ENCODE data around the gene NAA10. TPM values are rescaled to one million over a fixed set of nuclear protein-coding genes. Genes with fewer than 3 reads are reported as not detected.
A peak's percentile ranks its signal among the peaks of the same experiment; 100 is the strongest.

Gene NAA10
- polyA plus RNA-seq, 2 of the 4 experiments (the other 2 are of a cell fraction): 63.5 to 230 TPM

DNA sequence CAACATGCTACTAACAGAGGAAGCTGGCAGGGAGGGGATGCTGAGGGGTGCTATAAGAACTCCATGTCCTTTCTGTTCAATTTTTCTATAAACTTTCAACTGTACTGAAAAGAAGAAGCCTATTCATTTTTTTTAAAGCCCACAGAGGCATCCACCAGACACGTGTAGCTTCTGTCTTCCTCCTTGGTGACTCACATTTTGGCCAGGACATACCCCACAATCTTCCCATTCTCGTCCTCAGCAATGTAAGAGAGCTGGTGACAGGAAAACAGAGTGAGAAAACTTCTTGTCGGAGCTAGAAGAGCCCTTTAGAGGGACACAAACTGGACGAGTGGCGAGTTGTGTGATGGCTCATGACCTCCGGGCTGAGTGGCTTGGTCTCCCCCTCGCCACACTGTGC, 1.1 kb downstream of the NAA10 start:
- H3K9me3 ChIP-seq: no peaks in the 10 kb centered on the region
- H3K4me1 ChIP-seq: peaks cover 17% of the 10 kb centered on the region
- TF ChIP-seq RAD21 (conservative IDR thresholded peaks at IDR 0.05 in 1 of 2, IDR thresholded peaks at IDR 0.05 in 1 of 2) (no peak), FOSB (CRISPR knock-in tag; IDR thresholded peaks at IDR 0.05) (no peak)
- no peak for DNase-seq (ENCODE audit: low read depth in 1 of 2, low spot score in 1 of 2)
- WGBS (ENCODE audit: missing lambda C conversion rate): 13% methylated on average over 7 of the region's 7 CpGs
- no peak for ATAC-seq
- H3K4me3 ChIP-seq: peak overlapping the region; percentile 91
- CTCF ChIA-PET: interaction anchor here (0.6 to 25.1 kb wide), 3 partner anchors 11 to 174 kb away, joined by 4 to 363 read pairs (median 26); partner anchors contain the start of gene RENBP
- POLR2A ChIA-PET: no interaction called here
- H3K27ac ChIP-seq: peak overlapping the region; percentile 86 to 92
- peak overlapping the region; percentile 90 for H3K4me2 ChIP-seq
- FAIRE-seq: no peak

DNA sequence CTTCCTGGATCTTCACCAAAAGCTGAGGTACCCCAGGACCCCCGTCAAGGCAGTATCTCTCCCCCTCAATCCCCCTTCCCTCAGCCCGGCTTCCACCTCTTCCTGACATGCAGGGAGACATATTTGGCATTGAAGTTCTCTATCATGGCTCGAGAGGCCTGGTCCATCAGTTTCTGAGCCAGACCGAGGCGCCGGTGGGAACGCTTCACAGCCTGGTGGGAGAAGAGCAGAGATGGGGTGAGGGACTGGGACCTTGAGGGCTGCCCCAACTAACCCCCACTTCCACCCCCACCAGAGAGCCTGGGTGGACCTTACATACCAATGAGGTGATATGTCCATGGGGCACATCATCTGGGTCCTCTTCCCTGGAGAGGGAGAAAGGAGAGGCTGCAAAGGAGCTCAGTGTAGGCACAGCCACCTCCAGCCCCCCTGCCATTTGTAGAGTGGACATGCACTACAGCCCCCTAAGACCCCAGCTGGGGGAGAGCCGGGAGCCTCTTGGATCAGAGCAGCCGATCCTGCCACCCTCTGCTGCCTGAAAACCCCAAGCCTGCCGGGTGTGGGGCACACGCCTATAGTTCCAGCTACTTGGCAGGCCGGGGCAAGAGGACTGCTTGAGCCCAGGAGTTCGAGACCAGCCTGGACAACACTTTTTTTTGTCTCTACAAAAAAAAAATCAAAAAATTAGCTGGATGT, 2.5 kb downstream of the NAA10 start:
- ATAC-seq: no peak
- DNase-seq (ENCODE audit: low read depth in 1 of 2, low spot score in 1 of 2): no peak
- no peak for FAIRE-seq
- H3K27ac ChIP-seq: no peak overlapping the region
- TF ChIP-seq RNF2 (IDR thresholded peaks at IDR 0.05; ENCODE audit: borderline replicate concordance, low read depth) (no peak), MYC (IDR thresholded peaks at IDR 0.05; ENCODE audit: borderline replicate concordance, low read length) (no peak), KDM1A (IDR thresholded peaks at IDR 0.05; ENCODE audit: low read depth) (no peak), RARB (CRISPR knock-in tag; IDR thresholded peaks at IDR 0.05) (no peak), ZNF302 (CRISPR knock-in tag; IDR thresholded peaks at IDR 0.05) (no peak), RCOR1 (IDR thresholded peaks at IDR 0.05; ENCODE audit: low read depth, low read length) (no peak), MAFK (IDR thresholded peaks at IDR 0.05; ENCODE audit: partially characterized antibody) (no peak), POLR2AphosphoS2 (conservative IDR thresholded peaks at IDR 0.05; ENCODE audit: low read length) (no peak), RAD21 (conservative IDR thresholded peaks at IDR 0.05 in 1 of 2, IDR thresholded peaks at IDR 0.05 in 1 of 2) (no peak)
- TF ChIP-seq, protein P1, sequence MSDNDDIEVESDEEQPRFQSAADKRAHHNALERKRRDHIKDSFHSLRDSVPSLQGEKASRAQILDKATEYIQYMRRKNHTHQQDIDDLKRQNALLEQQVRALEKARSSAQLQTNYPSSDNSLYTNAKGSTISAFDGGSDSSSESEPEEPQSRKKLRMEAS (IDR thresholded peaks at IDR 0.05): no peak
- TF ChIP-seq, protein P2, sequence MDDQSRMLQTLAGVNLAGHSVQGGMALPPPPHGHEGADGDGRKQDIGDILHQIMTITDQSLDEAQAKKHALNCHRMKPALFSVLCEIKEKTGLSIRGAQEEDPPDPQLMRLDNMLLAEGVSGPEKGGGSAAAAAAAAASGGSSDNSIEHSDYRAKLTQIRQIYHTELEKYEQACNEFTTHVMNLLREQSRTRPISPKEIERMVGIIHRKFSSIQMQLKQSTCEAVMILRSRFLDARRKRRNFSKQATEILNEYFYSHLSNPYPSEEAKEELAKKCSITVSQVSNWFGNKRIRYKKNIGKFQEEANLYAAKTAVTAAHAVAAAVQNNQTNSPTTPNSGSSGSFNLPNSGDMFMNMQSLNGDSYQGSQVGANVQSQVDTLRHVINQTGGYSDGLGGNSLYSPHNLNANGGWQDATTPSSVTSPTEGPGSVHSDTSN (IDR thresholded peaks at IDR 0.05): no peak
- WGBS (ENCODE audit: missing lambda C conversion rate): 100% methylated on average over 3 of the region's 13 CpGs
- peaks cover 17% of the 10 kb centered on the region for H3K4me1 ChIP-seq
- CTCF ChIA-PET: interaction anchor here (4.5 to 25.1 kb wide), 2 partner anchors 10 to 13 kb away, joined by 26 to 363 read pairs; partner anchors contain the start of gene RENBP
- no peak overlapping the region for H3K4me2 ChIP-seq
- POLR2A ChIA-PET: interaction anchor here (0.6 kb wide), 1 partner anchor 10 kb away, joined by 3 read pairs; no protein-coding TSS in a partner anchor
- H3K4me3 ChIP-seq: no peak overlapping the region
- no peaks in the 10 kb centered on the region for H3K9me3 ChIP-seq

DNA sequence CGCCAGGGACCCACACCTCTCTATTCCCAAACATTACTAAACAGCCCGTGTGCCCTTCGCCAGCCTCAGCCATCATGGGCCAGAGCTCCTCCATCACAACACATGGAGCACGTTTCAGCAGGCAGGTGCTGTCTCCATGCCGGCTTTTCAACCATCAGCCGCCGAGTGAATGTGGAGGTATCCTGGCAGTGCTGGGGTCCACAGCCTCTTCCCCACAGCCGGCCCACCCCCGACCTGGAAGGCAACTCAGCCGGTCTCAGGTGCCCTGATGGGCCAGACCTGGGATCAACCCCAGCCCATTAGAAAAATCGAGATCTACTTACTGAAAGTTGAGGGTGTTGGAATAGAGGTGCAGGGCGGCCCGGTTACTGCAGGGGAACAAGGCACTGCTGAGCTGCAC, 3.1 kb downstream of the NAA10 start:
- Histone ChIP-seq H3K4me3 (no peak overlapping the region), H3K27ac (no peak overlapping the region), H3K4me1 (peaks cover 22% of the 10 kb centered on the region), H3K9me3 (no peaks in the 10 kb centered on the region), H3K4me2 (no peak overlapping the region)
- no peak for FAIRE-seq
- POLR2A ChIA-PET: no interaction called here
- DNase-seq (ENCODE audit: low read depth in 1 of 2, low spot score in 1 of 2): no peak
- WGBS (ENCODE audit: missing lambda C conversion rate): 92% methylated on average over 10 of the region's 13 CpGs
- TF ChIP-seq RNF2 (IDR thresholded peaks at IDR 0.05; ENCODE audit: borderline replicate concordance, low read depth) (no peak), HOXB13 (CRISPR knock-in tag; IDR thresholded peaks at IDR 0.05; ENCODE audit: low read depth) (no peak), RCOR1 (IDR thresholded peaks at IDR 0.05; ENCODE audit: low read depth, low read length) (no peak), POLR2AphosphoS2 (conservative IDR thresholded peaks at IDR 0.05; ENCODE audit: low read length) (no peak), ESRRA (IDR thresholded peaks at IDR 0.05; ENCODE audit: borderline replicate concordance, low read length) (no peak), ZSCAN20 (CRISPR knock-in tag; IDR thresholded peaks at IDR 0.05) (no peak), GATA3 (IDR thresholded peaks at IDR 0.05; ENCODE audit: borderline replicate concordance) (no peak), SMC3 (IDR thresholded peaks at IDR 0.05) (no peak), FOSB (CRISPR knock-in tag; IDR thresholded peaks at IDR 0.05) (no peak), RARB (CRISPR knock-in tag; IDR thresholded peaks at IDR 0.05) (no peak), CHD2 (IDR thresholded peaks at IDR 0.05; ENCODE audit: low read length, partially characterized antibody) (no peak), TP53 (CRISPR knock-in tag; IDR thresholded peaks at IDR 0.05) (no peak), JUNB (IDR thresholded peaks at IDR 0.05) (no peak), ZC3H11A (IDR thresholded peaks at IDR 0.05) (no peak), MYC (IDR thresholded peaks at IDR 0.05; ENCODE audit: borderline replicate concordance, low read length) (no peak), EHF (CRISPR knock-in tag; IDR thresholded peaks at IDR 0.05) (no peak), KDM5A (IDR thresholded peaks at IDR 0.05) (no peak)
- TF ChIP-seq, protein P3, sequence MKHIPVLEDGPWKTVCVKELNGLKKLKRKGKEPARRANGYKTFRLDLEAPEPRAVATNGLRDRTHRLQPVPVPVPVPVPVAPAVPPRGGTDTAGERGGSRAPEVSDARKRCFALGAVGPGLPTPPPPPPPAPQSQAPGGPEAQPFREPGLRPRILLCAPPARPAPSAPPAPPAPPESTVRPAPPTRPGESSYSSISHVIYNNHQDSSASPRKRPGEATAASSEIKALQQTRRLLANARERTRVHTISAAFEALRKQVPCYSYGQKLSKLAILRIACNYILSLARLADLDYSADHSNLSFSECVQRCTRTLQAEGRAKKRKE (CRISPR knock-in tag; IDR thresholded peaks at IDR 0.05; ENCODE audit: low read depth): no peak
- ATAC-seq: no peak
- CTCF ChIA-PET: interaction anchor here (4.5 to 25.1 kb wide), 2 partner anchors 9 to 14 kb away, joined by 26 to 363 read pairs; partner anchors contain the start of gene RENBP

All from A549 (cell line).